ENCODE results near the gene RBM20.

RBM20 gene

GRCh38 chr10:110735620-110736027 lies 91.5 kb downstream of the RBM20 start:
- no peak for DNase-seq (ENCODE audit: low spot score)

- no peak for DNase-seq (ENCODE audit: low spot score)
These were observed 93.9 kb downstream of the RBM20 start for GRCh38 chr10:110737886-110738634.

GRCh38 chr10:110739811-110740271 lies 95.7 kb downstream of the RBM20 start:
- DNase-seq (ENCODE audit: low spot score): no peak

GRCh38 chr10:110742801-110743200 lies 98.7 kb downstream of the RBM20 start:
- no peak for DNase-seq (ENCODE audit: low spot score)

- DNase-seq (ENCODE audit: low spot score): no peak
These were observed 100.6 kb downstream of the RBM20 start for GRCh38 chr10:110744782-110745181.

- DNase-seq (ENCODE audit: low spot score): peak; percentile 81
These were observed 102.2 kb downstream of the RBM20 start for GRCh38 chr10:110746254-110746826.

GRCh38 chr10:110746969-110747608 lies 103.0 kb downstream of the RBM20 start:
- no peak for DNase-seq (ENCODE audit: low spot score)

- no peak for DNase-seq (ENCODE audit: low spot score)
These were observed 103.7 kb downstream of the RBM20 start for GRCh38 chr10:110747609-110748464.

- no peak for DNase-seq (ENCODE audit: low spot score)
These were observed 104.8 kb downstream of the RBM20 start for GRCh38 chr10:110748970-110749369.

- DNase-seq (ENCODE audit: low spot score): no peak
These were observed 106.8 kb downstream of the RBM20 start for GRCh38 chr10:110750931-110751330.

- no peak for DNase-seq (ENCODE audit: low spot score)
These were observed 107.7 kb downstream of the RBM20 start for GRCh38 chr10:110751850-110752249.

GRCh38 chr10:110753462-110753861 lies 109.3 kb downstream of the RBM20 start:
- DNase-seq (ENCODE audit: low spot score): no peak

GRCh38 chr10:110754375-110755105 lies 110.4 kb downstream of the RBM20 start:
- no peak for DNase-seq (ENCODE audit: low spot score)

GRCh38 chr10:110755781-110756180 lies 111.6 kb downstream of the RBM20 start:
- DNase-seq (ENCODE audit: low spot score): no peak

GRCh38 chr10:110756876-110757275 lies 112.7 kb downstream of the RBM20 start:
- no peak for DNase-seq (ENCODE audit: low spot score)

- DNase-seq (ENCODE audit: low spot score): no peak
These were observed 113.5 kb downstream of the RBM20 start for GRCh38 chr10:110757586-110757985.

- no peak for DNase-seq (ENCODE audit: low spot score)
These were observed 114.1 kb downstream of the RBM20 start for GRCh38 chr10:110758128-110758765.

- no peak for DNase-seq (ENCODE audit: low spot score)
These were observed 114.8 kb downstream of the RBM20 start for GRCh38 chr10:110758898-110759297.

GRCh38 chr10:110759523-110759922 lies 115.4 kb downstream of the RBM20 start:
- no peak for DNase-seq (ENCODE audit: low spot score)

GRCh38 chr10:110762109-110762848 lies 118.1 kb downstream of the RBM20 start:
- no peak for DNase-seq (ENCODE audit: low spot score)
